Activated T-helper 1 cell treated with anti-CD3 and anti-CD28 coated beads, Interleukin-12 subunit alpha, Interleukin-12 subunit beta, Interleukin-2, Interleukin-4 antibody, amounts not matched to agents 30 ng/mL and 10 ng/mL and 1 ng/mL, durations not matched to agents 14 hours and 24 hours and 36 hours (primary cell): ENCODE measurements around the gene UBE2D2. TPM values are rescaled to one million over a fixed set of nuclear protein-coding genes. Genes with fewer than 3 reads are reported as not detected.

Experiments
- DNase-seq: peaks from one replicate; pipeline ENCODE4 v3.0.0; 2021; ENCODE audit warnings: low spot score
- H3K27ac Mint-ChIP-seq: one replicate; pipeline ENCODE4 v1.8.0; 2021; ENCODE audit warnings: mild to moderate bottlenecking, mixed read lengths
- H3K27me3 Mint-ChIP-seq: one replicate; pipeline ENCODE4 v1.8.0; 2022; ENCODE audit warnings: mild to moderate bottlenecking, moderate library complexity, mixed read lengths; ENCODE audit not compliant: insufficient read depth
- H3K36me3 Mint-ChIP-seq: one replicate; pipeline ENCODE4 v1.8.0; 2021; ENCODE audit warnings: low read depth, mixed read lengths
- H3K4me1 Mint-ChIP-seq: one replicate; pipeline ENCODE4 v1.8.0; 2021; ENCODE audit warnings: low read depth, mixed read lengths
- H3K4me3 Mint-ChIP-seq: one replicate; pipeline ENCODE4 v1.8.0; 2021; ENCODE audit warnings: mild to moderate bottlenecking, moderate library complexity, mixed read lengths
- H3K9me3 Mint-ChIP-seq: one replicate; pipeline ENCODE4 v1.8.0; 2021; ENCODE audit warnings: mixed read lengths
- intact Hi-C: fragments of 100-400 bp; cut with micrococcal nuclease; formaldehyde crosslinking; loops from one replicate; pipeline ENCODE4 v1.15.1; 2024
- total RNA-seq: library from RNA; stranded (reverse); gene quantifications from 2 replicates; pipeline ENCODE4 v1.2.3, GENCODE V29; 2022

The UBE2D2 gene
- total RNA-seq, 1 donor from 2014 or later, result 265 TPM

- H3K9me3 Mint-ChIP-seq, result no peaks in the 10 kb centered on the region
- H3K4me1 Mint-ChIP-seq, result peaks cover 15% of the 10 kb centered on the region
- no peak for DNase-seq
- H3K4me3 Mint-ChIP-seq, result no peak overlapping the region
- intact Hi-C loops, result no loop called here
- H3K27me3 Mint-ChIP-seq, result peaks cover 18% of the 10 kb centered on the region
- H3K27ac Mint-ChIP-seq, result no peak overlapping the region
- peaks cover 8% of the 10 kb centered on the region for H3K36me3 Mint-ChIP-seq
Observed at GRCh38 chr5:139642213-139642612, 81.1 kb downstream of the UBE2D2 start.

DNA sequence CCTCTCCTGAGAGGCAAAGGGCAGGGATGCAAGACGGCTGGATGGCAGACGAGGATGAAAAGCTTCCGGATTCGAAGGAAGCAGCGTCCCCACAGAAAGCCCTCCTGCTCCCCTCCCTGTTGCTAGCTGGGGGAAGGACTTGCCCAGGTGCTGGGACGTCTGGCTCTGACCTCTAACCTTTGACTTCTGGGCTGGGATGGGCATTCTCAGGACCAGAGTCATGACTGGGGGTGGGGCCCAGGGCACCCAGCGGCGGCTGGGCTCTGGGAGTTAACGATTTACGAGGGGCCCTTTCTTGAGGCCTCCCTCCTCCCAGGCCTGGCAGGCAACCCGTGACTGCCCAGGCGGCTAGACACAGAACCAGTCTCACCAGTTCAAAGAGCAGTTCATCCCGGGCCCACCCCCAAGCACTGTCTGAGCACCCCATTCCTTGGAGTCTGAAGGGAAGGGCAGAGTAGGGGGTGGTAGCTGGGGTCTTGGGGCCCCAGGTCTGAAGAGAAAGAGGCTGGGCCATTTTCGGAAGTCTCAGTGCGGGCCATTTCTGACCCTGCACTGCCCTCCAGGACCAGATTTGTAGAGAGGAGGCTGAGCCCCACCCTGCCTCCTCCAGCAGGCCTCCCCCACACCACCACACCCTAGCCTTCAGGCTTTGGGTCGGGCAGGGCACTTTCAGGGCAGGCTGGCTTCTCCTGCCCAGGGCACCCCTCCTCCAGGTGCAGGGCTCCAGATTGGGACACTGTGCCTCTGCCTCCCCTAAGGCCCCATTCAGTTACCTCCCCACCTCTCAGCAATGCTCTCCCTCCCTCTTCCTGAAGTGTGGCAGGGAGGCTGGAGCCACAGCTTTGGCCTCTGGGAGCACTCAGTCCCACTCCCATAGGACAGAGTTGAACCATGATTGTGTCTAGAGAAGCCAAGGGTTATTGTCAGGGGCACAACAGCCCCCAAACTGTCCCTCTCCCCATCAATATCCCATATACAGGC is 82.0 kb downstream of the UBE2D2 start:
- Mint-ChIP-seq H3K27ac (no peak overlapping the region), H3K9me3 (no peaks in the 10 kb centered on the region), H3K36me3 (peaks cover 8% of the 10 kb centered on the region), H3K27me3 (peaks cover 25% of the 10 kb centered on the region), H3K4me1 (peaks cover 15% of the 10 kb centered on the region), H3K4me3 (no peak overlapping the region)
- DNase-seq, result no peak
- intact Hi-C loops, result no loop called here

DNA sequence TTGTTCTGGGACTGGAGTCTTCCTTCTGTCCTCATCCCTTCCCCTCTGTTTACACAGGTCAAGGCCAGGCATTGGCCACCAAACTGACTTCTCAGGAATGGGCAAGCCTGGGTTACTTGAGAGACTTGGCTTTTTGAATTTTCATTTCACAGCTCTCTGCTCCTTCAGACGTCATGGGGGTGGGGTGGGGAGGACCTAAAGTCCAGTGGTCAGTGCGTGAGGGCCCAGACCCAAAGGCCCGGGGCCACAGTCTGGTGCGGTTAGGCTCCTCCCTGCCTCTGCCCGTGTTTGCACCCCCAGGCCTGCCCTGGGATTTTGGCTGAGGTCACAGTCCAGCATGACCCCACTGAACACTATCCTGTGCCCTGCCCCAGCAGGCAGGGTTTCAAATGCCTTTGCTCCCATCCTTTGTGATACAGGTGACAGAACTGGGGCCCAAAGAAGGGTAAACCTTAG is 82.9 kb downstream of the UBE2D2 start:
- H3K27ac Mint-ChIP-seq, result no peak overlapping the region
- H3K36me3 Mint-ChIP-seq, result peaks cover 4% of the 10 kb centered on the region
- peaks cover 25% of the 10 kb centered on the region for H3K27me3 Mint-ChIP-seq
- no peak overlapping the region for H3K4me3 Mint-ChIP-seq
- H3K9me3 Mint-ChIP-seq, result no peaks in the 10 kb centered on the region
- H3K4me1 Mint-ChIP-seq, result peaks cover 15% of the 10 kb centered on the region
- intact Hi-C loops, result no loop called here
- no peak for DNase-seq

DNA sequence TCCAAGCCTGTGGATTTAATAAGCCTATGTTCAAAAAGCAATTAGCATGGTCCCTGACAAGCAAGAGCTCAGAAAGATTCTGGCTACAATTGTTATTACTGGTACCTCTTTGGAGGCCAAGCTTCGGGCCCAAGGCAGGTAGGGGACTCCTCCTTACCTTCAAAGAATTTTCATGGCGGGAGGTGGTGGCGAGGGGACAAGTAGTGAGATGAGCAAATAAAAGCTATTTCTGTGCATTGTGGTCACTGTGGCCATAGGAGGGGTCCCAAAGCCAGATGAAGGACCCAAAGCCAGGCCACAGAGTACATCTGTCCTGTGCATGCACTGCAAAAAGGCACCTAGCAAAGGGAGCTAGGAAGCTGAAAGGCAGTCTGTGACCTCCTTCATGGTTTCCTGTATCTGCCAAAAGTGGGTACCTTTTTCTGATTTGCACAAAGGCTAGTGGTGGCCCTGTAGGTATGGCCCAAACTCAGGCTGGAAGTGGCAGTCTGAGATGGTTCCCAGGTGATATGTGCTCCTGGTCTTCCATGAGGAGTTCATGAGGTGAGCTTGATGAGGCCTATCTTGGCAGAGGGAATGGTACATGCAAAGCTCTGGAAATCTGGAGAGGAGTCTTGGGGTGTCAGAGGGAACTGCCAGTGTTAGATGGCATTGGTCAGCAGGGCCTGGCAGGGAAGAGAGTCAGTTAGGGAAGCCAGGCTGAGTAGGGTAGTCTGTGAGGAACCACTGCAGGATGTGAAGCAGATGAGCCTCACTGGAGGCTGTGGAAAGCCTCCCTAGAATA is 83.7 kb downstream of the UBE2D2 start:
- no peaks in the 10 kb centered on the region for H3K9me3 Mint-ChIP-seq
- intact Hi-C loops, result no loop called here
- peaks cover 13% of the 10 kb centered on the region for H3K4me1 Mint-ChIP-seq
- no peak for DNase-seq
- peaks cover 29% of the 10 kb centered on the region for H3K27me3 Mint-ChIP-seq
- no peak overlapping the region for H3K4me3 Mint-ChIP-seq
- no peak overlapping the region for H3K27ac Mint-ChIP-seq
- peaks cover 4% of the 10 kb centered on the region for H3K36me3 Mint-ChIP-seq

DNA sequence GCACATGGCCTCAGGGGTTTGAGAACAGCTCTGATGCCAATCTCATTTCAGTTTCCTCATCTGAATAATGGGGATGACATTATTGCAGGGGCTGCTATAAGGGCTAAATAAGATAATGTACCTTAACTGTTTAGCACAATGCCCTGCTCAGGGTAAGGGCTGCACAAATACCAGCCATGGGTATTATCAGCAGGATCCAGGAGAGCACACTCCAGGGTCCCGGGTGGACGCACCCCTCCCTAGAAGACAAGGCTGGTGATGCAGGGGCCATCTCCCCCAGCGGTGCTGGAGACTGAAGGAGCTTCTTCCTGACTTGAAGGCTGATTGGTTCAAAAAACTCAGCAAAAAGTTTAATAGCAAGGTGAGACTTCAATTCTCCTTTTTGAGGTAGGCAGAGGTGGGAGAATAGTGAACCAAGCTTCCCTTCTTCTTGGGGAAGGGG is 84.3 kb downstream of the UBE2D2 start:
- Mint-ChIP-seq H3K36me3 (peaks cover 2% of the 10 kb centered on the region), H3K4me3 (no peak overlapping the region), H3K27me3 (peaks cover 33% of the 10 kb centered on the region), H3K9me3 (no peaks in the 10 kb centered on the region), H3K27ac (no peak overlapping the region), H3K4me1 (peaks cover 14% of the 10 kb centered on the region)
- DNase-seq, result no peak
- intact Hi-C loops, result no loop called here

GRCh38 chr5:139646111-139646510 is 85.0 kb downstream of the UBE2D2 start:
- peaks cover 39% of the 10 kb centered on the region for H3K27me3 Mint-ChIP-seq
- intact Hi-C loops, result no loop called here
- H3K9me3 Mint-ChIP-seq, result no peaks in the 10 kb centered on the region
- peaks cover 2% of the 10 kb centered on the region for H3K36me3 Mint-ChIP-seq
- H3K27ac Mint-ChIP-seq, result no peak overlapping the region
- H3K4me3 Mint-ChIP-seq, result no peak overlapping the region
- DNase-seq, result no peak
- peaks cover 14% of the 10 kb centered on the region for H3K4me1 Mint-ChIP-seq

- H3K4me3 Mint-ChIP-seq, result peak overlapping the region; percentile 48
- H3K27ac Mint-ChIP-seq, result no peak overlapping the region
- no peak for DNase-seq
- H3K36me3 Mint-ChIP-seq, result no peaks in the 10 kb centered on the region
- peaks cover 23% of the 10 kb centered on the region for H3K4me1 Mint-ChIP-seq
- intact Hi-C loops, result no loop called here
- H3K27me3 Mint-ChIP-seq, result peaks cover 48% of the 10 kb centered on the region
- no peaks in the 10 kb centered on the region for H3K9me3 Mint-ChIP-seq
Observed at GRCh38 chr5:139646912-139647505, 85.9 kb downstream of the UBE2D2 start.

- H3K27me3 Mint-ChIP-seq, result peaks cover 54% of the 10 kb centered on the region
- no peak overlapping the region for H3K27ac Mint-ChIP-seq
- H3K4me1 Mint-ChIP-seq, result peaks cover 29% of the 10 kb centered on the region
- H3K36me3 Mint-ChIP-seq, result no peaks in the 10 kb centered on the region
- no peak for DNase-seq
- intact Hi-C loops, result no loop called here
- peak overlapping the region; percentile 48 for H3K4me3 Mint-ChIP-seq
- H3K9me3 Mint-ChIP-seq, result no peaks in the 10 kb centered on the region
Observed at GRCh38 chr5:139647506-139648204, 86.5 kb downstream of the UBE2D2 start.

DNA sequence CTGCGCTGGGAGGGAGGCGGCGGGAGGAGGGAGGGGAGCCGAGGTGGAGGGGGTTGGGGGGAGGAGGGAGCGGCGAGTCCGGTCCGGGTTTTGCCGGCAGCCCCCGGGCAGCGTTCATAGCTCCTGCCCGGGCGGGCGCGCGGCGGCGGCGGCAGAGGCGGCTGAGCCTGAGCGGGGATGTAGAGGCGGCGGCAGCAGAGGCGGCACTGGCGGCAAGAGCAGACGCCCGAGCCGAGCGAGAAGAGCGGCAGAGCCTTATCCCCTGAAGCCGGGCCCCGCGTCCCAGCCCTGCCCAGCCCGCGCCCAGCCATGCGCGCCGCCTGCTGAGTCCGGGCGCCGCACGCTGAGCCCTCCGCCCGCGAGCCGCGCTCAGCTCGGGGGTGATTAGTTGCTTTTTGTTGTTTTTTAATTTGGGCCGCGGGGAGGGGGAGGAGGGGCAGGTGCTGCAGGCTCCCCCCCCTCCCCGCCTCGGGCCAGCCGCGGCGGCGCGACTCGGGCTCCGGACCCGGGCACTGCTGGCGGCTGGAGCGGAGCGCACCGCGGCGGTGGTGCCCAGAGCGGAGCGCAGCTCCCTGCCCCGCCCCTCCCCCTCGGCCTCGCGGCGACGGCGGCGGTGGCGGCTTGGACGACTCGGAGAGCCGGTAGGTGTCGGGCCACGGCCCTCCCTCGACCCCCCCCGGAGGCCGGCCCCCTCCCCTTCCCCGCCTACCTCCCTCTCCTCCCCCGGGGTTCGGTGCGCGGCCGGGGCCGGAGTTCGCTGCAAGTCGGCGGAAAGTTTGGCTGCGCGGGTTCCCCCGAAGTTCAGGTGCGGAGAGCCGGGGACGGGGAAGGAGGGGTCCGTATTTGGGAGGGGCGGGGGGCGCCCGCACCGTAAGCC is 87.3 kb downstream of the UBE2D2 start, which contains the start of gene CXXC5:
CXXC5 (plus strand) TSS at position 145 of the 877 bp plus-strand sequence. CDS start 32,175 bp downstream, outside the sequence.
- H3K4me1 Mint-ChIP-seq, result peaks cover 34% of the 10 kb centered on the region
- intact Hi-C loops, result loop anchor here (1.0 kb wide), 2 partner anchors 12 to 19 kb away; no protein-coding TSS in a partner anchor

GRCh38 chr5:139649082-139649991 is 88.2 kb downstream of the UBE2D2 start:
- H3K27ac Mint-ChIP-seq, result no peak overlapping the region
- H3K4me1 Mint-ChIP-seq, result peaks cover 25% of the 10 kb centered on the region
- H3K27me3 Mint-ChIP-seq, result peaks cover 57% of the 10 kb centered on the region
- H3K4me3 Mint-ChIP-seq, result peak overlapping the region; percentile 78
- no peak for DNase-seq
- H3K36me3 Mint-ChIP-seq, result no peaks in the 10 kb centered on the region
- intact Hi-C loops, result loop anchor here (1.0 kb wide), 2 partner anchors 13 to 18 kb away; no protein-coding TSS in a partner anchor
- no peaks in the 10 kb centered on the region for H3K9me3 Mint-ChIP-seq

More for the DNA sequence above, 87.3 kb downstream of the UBE2D2 start, which contains the start of gene CXXC5:
- no peaks in the 10 kb centered on the region for H3K9me3 Mint-ChIP-seq
- DNase-seq, result peak; percentile 33
- H3K36me3 Mint-ChIP-seq, result no peaks in the 10 kb centered on the region
- peaks cover 59% of the 10 kb centered on the region for H3K27me3 Mint-ChIP-seq
- no peak within 1 kb of the TSS for H3K27ac Mint-ChIP-seq
- H3K4me3 Mint-ChIP-seq, result peak within 1 kb of the TSS; percentile 48
